HG03066 (cell line): ENCODE data around the gene SPRY1.

Experiments used
- ATAC-seq: cut with Tn5 transposase; IDR thresholded peaks from one replicate; pipeline ENCODE4 v1.9.1; 2021; ENCODE audit warnings: low read depth; ENCODE audit not compliant: unreplicated experiment

Gene SPRY1

DNA sequence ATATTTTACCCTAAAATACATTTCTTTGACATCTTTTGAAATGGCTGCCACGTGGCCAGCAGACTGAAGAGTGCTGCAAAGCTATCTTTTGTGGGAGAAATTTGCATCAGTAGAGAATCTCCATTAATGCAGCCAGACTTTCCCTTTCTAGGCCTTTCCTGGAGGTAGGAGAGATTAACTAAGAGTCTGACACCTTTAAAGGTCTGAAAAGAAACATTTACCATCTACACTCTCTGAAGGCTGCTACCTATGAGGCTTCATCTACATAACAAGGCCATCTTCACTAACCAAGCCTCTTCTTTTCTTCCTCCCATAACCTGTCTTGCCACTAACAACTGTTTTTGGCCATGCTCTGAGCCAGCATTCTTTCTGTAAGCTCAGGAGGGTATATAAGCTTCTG lies 17.8 kb upstream of the SPRY1 start:
- ATAC-seq: no peak

DNA sequence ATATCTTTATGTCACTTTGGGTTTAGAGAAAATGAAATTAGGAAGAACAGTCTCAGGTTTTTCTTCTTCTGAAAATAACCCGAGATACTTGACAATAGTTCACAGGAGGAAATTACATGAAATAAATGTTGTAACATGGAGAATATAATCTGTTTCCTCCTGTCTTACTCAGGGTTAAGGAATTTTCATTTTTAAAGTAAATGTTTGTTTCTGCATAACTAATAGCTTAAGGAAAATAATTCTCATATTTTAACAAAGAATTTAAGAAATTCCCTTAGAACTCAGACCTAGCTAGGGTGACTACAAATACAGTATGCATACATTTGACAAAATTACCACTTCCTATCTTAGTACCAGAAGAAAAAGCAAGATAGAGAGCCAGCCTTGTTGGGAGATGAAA lies 17.2 kb upstream of the SPRY1 start:
- no peak for ATAC-seq

DNA sequence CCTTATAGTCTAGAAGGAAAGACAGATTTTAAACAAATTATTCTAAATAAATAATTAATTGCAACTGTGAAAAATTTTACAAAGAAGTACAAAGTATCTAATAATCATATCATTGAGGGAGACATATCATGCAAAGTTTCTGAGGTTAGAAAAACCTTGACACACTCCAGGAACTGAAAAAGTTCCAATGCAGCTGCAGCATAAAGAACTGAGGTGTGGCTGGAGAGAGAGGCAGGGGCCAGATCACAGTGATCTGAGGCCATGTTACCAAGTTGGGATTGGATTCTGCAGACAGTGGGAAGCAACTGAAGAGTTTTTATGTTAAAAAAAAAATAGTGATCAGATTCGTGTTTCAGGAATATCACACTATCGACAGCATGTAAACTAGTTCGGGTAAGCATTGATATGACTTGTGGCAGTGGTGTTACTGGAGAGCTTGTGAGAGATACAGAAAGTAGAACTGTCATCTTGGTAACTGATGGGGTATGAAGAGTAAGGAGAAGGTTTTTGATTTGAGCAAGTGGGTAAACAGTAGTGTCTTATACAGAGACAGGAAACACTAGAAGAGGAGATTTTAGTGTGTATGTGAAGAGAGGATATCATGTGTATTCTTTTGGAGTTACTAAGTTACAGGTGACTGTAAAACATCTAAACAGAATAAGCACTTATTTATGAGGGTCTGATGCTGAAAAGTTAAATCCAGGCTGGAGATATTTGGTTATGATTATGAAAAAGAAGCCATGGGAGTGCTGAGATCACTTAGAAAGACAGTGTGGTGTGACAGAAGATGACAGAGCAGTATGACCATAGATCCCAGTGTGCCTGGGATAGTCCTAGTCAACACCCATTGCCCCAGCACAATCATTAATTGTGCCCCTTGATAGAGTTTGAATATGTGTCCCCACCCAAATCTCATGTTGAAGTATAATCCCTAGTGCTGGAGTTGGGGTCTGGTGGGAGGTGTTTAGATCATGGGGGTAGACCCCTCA lies 15.6 kb upstream of the SPRY1 start:
- ATAC-seq: no peak

DNA sequence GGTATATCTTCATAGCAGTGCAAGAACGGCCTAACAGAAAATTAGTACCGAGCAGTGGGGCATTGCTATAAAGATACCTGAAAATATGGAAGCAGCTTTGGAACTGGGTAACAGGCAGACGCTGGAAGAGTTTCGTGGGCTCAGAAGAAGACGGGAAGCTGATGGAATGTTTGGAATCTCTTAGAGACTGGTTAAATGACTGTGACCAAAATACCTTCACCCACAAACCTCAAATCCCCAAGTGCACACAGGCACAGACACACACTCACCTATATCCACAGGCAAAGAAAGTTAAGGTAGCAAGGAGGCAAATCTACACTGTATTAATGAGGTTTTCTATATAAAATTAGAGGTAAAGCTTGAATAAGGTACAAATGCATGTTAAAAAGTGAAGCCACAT lies 14.6 kb upstream of the SPRY1 start:
- ATAC-seq: no peak

DNA sequence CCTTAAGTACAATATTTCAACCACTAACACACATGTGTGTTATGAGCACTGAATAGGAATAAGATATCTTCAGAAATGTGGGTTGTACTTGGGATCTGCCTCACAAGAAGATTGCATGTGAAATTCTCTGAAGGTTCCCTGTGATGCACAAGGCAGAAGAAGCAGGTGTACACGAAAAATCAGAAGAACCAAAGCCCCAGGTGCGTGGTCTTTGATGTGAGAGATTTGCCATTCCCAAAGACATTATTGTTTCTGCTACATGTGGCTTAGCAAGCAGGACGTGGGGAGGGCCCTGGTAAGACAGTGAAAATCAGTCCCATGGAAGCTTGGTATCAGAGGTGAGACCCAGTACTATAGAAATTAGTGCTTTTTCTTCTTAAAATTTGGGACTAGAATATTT lies 13.0 kb upstream of the SPRY1 start:
- ATAC-seq: no peak

DNA sequence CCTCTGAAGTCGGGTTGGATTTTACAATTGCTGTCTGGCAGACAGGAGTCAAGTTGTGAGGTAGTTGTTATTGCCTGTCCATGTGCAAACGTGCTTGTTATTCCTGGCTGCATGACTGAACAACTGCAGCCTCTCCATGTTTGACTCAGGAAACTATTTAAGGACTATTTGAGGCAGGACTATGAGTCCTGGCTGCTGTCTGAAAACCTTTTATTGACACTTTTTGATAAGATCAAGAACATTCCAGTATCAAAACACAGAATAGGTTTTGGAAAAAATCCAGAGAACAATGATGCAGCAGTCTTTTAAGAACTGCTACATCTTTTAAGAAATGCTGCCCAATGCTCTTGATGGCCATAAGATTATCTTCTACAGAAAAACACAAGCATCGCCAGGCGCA lies 10.0 kb upstream of the SPRY1 start:
- ATAC-seq: no peak

DNA sequence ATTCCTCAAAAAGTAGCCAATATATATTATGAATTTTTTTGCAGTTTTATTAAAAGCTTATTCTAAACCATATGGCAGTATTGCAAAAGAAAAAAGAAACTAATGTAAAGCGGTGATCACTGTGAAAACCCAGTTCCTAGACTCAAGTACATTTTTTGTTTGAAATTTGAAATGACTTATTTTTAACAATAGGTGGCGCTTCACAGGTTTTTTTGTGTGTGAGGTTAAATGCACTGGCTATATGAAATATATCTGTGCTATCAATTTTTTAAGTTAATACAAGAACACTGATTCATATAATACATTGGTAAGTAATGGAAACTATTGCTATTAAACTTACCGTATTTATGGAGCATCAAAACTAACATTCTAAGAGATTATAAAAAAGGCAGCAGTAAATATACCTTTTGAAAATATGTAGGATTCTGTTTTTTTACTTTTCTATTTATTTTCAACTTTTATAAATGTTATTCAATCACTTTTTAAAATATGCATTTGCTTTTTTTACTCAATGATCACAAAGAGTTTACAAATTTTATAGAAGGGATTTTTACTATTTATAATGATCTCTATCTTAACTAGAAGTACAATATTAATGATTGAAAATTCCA lies 5.6 kb upstream of the SPRY1 start:
- ATAC-seq: no peak

DNA sequence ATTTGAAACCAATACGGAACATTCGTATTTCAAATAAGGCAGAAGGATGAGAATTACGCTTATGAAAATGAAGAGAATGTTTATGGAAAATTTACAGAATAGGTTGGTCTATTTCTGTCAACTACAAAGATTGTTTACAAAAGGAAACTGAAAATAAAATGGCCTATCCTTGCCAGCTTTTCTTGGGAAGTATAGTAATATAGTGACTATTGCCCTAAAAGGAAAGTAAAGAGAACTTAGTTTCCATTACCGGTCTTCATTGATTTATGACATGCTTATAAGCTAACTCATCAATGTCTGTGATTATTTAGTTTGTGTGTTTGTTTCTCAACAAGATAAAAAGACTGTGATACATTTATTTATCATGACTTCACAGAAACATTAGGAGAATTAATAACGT lies 2.9 kb upstream of the SPRY1 start:
- ATAC-seq: no peak

DNA sequence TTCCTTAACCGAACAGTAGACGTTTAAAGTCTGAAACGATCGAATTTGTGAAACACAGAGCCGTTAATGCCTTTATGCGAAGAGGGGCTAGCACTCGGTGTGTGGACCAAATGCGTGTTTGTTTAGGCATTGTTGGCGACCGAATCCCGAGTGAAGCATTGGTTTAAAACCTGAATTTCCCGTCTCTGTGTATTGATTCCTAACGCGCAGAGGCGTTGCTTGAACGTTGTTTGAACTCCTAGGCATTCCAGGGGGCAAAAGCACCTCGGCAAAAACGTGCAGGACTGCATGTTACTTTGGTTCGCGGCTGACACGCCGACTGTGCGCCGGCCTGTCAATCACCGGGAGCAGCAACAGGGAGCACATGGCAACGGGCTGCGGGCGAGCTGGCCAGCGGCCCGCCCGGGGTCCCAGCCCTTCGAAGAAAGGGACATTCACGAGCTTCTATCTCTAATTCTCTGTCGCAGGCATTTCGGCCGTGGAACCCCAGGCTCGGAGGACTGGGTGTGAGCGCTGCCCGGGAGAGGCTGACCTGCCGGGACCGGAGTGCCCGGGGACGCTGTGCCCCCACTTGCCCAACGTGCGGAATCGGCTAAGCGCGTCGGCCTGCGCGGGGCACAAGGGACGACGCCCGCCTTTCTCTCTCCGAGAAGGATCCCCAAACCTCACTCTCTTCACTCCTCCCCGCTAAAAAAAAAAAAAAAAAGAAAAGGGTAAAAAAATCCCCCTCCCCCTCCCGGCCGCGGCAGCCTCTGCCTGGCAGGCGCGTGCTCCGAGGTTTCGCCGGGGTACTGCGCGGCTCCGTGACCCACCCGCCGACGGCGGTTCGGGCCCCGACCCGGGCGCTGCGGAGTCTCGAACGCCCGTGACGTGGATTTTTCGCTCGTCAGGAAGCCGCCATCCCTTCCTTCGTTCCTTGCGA lies 810 bp downstream of the SPRY1 start:
- peak; percentile 16 for ATAC-seq

DNA sequence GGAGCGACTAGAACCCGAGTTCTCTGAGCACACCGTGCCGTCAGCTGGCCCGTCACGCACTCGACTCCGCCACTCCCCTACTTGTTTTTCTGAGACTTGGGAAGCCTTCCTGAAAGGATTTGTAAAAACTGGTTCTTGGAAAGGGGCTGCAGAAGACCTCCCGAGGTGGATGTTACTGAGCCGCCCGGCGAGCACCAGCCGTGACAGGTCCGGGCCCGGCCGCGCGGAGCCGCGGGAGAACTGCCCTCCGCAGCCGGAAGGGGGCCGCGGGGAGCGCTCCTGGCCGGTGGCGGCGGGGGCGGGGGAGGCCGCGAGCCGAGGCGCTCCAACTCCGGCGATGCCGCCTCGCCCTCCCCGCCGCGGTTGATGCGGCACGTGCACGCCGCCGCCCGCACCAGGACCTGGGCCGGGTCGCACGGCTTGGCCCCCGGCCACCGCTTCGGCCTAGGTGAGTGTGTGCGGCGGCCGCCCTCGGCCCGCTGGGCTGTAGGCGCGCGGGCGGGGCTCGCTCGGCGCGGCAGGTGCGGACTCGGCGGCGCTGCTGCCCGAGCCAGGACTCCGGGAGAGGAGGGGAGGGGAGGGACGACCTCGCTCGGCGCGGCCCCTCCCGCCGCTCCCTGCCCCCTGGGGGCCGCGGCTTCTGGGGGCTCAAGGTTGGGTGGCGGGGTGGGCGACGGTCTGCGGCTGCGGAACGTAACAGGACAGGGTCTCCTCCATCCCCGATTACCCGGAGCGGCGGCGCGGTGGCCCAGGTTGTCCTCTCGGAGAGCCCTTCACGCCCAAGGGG lies 1.7 kb downstream of the SPRY1 start:
- peak; percentile 53 for ATAC-seq

DNA sequence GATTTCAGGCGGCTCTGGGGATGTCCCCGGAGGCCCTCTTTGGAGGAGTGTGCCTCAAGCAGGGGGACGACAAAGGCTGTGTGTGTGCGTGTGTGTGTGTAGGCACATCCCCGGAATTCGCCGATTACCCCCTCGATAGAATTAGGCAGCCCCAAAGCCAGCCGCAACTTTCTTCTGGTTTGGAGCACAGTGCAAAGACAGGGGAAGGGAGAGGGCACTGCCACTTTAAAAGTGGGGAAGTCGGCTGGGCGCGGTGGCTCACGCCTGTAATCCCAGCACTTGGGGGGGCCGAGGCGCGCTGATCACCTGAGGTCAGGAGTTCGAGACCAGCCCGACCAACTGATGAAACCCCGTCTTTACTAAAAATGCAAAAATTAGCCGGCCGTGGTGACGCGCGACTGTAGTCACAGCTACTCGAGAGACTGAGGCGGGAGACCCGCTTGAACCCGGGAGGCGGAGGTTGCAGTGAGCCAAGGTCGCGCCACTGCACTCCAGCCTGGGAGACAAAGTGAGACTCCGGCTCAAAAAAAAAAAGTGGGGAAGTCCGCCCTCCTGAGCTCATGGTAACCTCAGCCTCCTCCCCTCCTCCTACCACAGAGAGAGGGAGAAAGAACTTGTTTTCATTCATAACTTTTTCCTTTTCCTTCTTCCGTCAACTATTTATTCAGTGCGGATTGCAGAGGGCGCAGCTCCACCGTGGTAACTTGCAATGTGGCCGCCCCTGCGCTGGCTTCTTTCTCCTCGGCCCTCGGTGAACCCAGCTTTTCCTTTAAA lies 2.4 kb downstream of the SPRY1 start:
- peak; percentile 23 for ATAC-seq

DNA sequence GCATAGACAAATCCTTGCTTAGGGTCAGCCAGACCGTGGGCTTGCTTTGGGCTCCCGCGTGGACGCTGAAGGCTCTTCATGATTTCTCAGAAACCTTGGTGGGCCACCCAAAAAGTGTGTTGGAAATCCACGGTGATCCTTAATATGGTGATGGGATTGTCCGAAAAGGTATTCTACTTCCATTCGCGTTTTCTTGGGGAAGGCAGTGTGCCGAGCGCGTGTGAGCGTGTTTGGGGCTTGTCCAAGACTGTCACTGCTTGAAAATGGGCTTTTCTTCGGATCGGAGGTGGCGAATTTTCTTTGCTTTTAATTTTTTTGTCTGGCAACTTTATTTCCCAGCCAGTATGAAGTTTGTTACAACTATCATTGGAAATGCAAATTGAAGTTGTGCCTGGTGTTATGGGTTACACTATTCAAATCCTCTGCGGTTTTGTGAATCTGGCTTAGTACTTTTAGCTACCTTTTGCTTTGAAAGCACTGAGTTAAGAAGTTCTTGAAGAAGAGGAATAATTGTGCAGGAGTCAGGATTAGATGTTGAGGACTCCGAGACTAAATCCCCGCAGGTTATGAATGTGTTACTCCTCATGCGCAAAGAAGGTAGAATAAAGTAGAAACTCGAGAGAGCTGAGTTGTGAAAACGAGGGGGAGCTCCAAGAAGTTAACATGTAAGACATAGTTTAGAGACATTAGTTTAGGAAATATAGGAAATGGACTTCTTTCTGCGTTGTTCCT lies 3.2 kb downstream of the SPRY1 start:
- no peak for ATAC-seq

DNA sequence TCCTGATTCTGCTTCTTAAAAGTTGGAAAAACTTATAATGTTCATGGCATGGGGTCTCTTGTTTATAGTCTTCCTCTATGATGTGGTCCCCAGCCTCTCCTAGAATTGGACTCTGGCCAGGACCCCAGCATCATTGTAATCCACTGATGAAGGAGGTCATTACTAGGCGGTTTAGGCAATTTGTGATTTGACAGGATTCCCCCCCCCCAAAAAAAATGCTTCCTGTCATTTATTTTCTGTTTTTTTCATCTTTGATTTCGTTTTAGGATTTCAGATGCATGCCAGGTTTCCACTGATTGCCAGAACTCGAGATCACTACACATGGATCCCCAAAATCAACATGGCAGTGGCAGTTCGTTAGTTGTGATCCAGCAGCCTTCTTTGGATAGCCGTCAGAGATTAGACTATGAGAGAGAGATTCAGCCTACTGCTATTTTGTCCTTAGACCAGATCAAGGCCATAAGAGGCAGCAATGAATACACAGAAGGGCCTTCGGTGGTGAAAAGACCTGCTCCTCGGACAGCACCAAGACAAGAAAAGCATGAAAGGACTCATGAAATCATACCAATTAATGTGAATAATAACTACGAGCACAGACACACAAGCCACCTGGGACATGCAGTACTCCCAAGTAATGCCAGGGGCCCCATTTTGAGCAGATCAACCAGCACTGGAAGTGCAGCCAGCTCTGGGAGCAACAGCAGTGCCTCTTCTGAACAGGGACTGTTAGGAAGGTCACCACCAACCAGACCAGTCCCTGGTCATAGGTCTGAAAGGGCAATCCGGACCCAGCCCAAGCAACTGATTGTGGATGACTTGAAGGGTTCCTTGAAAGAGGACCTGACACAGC lies 4.9 kb downstream of the SPRY1 start:
- ATAC-seq: no peak

DNA sequence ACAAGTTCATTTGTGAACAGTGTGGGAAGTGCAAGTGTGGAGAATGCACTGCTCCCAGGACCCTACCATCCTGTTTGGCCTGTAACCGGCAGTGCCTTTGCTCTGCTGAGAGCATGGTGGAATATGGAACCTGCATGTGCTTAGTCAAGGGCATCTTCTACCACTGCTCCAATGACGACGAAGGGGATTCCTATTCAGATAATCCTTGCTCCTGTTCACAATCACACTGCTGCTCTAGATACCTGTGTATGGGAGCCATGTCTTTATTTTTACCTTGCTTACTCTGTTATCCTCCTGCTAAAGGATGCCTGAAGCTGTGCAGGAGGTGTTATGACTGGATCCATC lies 5.5 kb downstream of the SPRY1 start:
- ATAC-seq: no peak

DNA sequence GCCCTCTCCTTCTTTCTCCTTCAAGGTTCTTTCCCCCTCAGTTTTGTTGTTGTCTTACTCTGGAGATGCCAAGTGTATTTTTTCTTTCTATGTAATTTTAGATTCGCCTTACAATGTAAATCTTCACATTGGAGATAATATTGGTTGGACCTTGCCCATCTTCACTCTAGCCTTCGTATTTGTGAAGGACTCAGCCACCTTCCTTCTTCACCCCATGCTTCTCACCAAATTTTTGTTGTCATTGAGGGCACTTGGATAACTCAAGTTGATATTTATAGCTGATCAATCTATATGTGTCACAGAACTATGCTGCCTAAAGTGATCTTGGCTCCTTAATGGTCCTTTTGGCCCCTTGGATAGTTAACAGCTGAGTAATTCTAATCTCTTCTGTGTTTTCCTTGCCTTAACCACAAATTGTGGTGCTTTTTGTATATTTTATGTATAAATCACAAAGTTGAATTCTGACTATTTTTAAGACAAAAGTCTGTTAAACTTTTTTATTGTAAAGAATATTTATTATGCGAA lies 6.5 kb downstream of the SPRY1 start:
- no peak for ATAC-seq

DNA sequence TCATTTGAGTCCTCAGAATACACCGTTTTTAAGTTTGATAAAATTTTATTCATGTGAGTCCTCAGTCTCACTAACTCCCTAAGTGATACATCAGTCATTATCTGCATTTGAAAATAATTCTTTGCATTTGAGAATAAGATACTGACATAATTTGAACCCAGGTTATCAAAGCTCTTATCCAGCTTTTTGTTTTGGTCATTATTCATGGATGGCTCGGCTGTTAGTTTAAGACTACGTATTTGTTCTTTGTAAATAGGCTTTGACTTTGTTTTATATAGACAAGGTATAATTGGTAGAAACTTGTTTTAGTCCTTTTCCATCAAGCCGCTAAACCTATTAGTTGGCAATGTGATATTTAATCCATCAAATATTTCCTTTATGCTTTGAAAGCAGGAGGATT lies 7.9 kb downstream of the SPRY1 start:
- no peak for ATAC-seq

DNA sequence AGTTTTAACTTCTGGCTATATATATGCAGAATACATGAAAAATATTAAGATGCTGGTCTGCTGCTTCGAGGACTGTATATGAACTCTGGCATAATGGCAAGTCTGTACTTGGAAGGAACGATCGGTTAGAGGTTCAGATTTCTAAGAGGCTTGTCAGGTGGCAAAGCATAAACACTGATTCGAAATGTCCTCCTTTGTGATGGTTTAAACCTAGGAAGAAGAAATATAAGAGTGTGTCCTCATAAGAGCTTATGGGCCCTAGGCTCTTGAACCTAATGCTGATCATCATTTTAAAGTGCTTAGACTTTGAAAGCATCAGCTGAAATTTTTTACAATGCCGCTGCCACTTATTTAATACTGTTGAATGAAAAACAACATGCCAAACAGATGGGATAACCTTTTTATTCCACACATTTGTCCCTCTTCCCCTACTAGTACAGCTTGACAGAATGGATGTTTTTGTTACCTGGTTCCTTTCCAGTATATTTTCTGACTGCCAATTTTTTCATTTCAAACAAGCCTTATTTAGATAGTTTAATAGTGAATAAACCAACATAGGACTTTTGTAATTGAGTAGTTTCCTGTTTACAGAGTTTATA lies 8.8 kb downstream of the SPRY1 start:
- ATAC-seq: no peak
